ENCODE measurements around the gene ABLIM3. TPM values are rescaled to one million over a fixed set of nuclear protein-coding genes. Genes with fewer than 3 reads are reported as not detected.

Gene ABLIM3
- polyA plus RNA-seq, 1 experiment: 25.7 TPM

- Histone ChIP-seq H3K4me3 (ENCODE audit: low read depth, low read length) (no peak overlapping the region), H3K36me3 (ENCODE audit: control insufficient read depth, insufficient read depth, low read length) (no peaks in the 10 kb centered on the region; the same call in 1 of the 2 replicates), H3K27me3 (ENCODE audit: control insufficient read depth, insufficient read depth, low read length) (no peaks in the 10 kb centered on the region)
- no peak for DNase-seq (ENCODE audit: low read depth)
- no peak for TF ChIP-seq CTCF (IDR thresholded peaks at IDR 0.05; ENCODE audit: insufficient read depth, low read depth, low read length)
- POLR2A ChIA-PET: no interaction called here
- CTCF ChIA-PET: interaction anchor here (0.7 kb wide), 1 partner anchor 110 kb away, joined by 3 read pairs; the partner anchor contains the start of gene ABLIM3
These were observed 110.3 kb downstream of the ABLIM3 start for GRCh38 chr5:149251546-149251945.

DNA sequence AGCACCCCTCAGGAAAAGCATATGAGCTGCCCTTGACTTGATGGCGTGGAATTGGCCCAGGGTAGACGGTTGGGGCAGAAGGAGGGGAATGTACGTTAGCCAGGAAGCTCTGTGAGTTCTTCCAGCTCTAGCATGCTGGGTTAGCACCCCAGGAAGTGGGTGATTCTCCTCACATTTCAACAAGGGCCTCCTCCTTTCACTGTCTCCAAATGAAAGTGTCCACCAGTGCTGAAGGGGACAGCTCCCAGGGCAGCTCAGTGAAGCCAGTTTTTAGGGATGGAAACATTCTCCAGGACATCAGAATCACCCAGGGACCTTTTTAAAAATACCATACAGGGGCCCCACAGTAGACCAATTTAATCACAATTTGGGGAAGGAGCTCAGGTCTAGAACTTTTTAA is 113.2 kb downstream of the ABLIM3 start:
- ChIA-PET POLR2A (no interaction called here), CTCF (interaction anchor here (0.8 to 1.8 kb wide), 6 partner anchors 11 to 521 kb away, joined by 3 to 8 read pairs (median 3); partner anchors contain the start of gene ABLIM3)
- H3K27me3 ChIP-seq (ENCODE audit: control insufficient read depth, insufficient read depth, low read length): no peaks in the 10 kb centered on the region
- no peak overlapping the region for H3K4me3 ChIP-seq (ENCODE audit: low read depth, low read length)
- no peaks in the 10 kb centered on the region for H3K36me3 ChIP-seq (ENCODE audit: control insufficient read depth, insufficient read depth, low read length)
- no peak for TF ChIP-seq CTCF (IDR thresholded peaks at IDR 0.05; ENCODE audit: insufficient read depth, low read depth, low read length)
- DNase-seq (ENCODE audit: low read depth): no peak

DNA sequence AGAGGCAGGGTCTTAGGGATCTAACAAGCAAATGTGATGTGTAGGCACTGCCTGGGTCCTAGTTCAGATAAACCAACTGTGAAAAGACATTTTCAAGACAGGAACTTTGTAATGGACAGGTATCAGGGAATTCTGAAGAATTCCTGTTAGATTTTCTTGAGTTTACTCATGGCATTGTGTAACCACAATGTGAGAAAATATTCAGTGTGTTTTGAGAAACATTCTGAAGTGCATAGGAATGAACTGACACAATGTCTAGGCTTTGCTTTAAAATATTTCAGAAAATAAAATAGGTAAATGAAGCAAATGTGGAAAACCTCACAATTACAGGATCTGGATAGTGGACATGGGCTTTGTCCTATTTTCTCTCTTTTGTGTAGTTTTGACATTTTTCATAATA is 115.2 kb downstream of the ABLIM3 start:
- Histone ChIP-seq H3K27me3 (ENCODE audit: control insufficient read depth, insufficient read depth, low read length) (no peaks in the 10 kb centered on the region), H3K36me3 (ENCODE audit: control insufficient read depth, insufficient read depth, low read length) (no peaks in the 10 kb centered on the region), H3K4me3 (ENCODE audit: low read depth, low read length) (no peak overlapping the region)
- no peak for DNase-seq (ENCODE audit: low read depth)
- ChIA-PET POLR2A (no interaction called here), CTCF (interaction anchor here (0.8 kb wide), 1 partner anchor 131 kb away, joined by 3 read pairs; no protein-coding TSS in a partner anchor)
- no peak for TF ChIP-seq CTCF (IDR thresholded peaks at IDR 0.05; ENCODE audit: insufficient read depth, low read depth, low read length)

DNA sequence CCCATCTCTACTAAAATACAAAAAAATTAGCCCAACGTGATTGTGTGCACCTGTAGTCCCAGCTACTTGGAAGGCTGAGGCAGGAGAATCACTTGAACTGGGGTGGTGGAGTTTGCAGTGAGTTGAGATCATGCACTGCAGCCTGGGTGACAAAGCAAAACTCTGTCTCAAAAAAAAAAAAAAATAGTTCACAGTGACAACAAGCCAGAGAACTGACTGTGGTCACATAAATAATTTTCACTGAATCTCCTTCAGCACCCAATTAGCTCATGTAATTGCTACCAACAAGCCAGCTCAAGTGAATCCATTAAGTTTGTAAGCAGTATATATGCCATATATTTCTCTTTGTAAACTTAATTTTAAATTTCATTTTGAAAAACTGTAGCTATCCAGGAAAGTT is 115.8 kb downstream of the ABLIM3 start:
- no peak for TF ChIP-seq CTCF (IDR thresholded peaks at IDR 0.05; ENCODE audit: insufficient read depth, low read depth, low read length)
- POLR2A ChIA-PET: interaction anchor here (0.6 kb wide), 2 partner anchors 8 to 24 kb away, joined by 3 read pairs; no protein-coding TSS in a partner anchor
- Histone ChIP-seq H3K27me3 (ENCODE audit: control insufficient read depth, insufficient read depth, low read length) (no peaks in the 10 kb centered on the region), H3K4me3 (ENCODE audit: low read depth, low read length) (no peak overlapping the region), H3K36me3 (ENCODE audit: control insufficient read depth, insufficient read depth, low read length) (no peaks in the 10 kb centered on the region)
- DNase-seq (ENCODE audit: low read depth): no peak
- CTCF ChIA-PET: interaction anchor here (0.7 to 1.1 kb wide), 5 partner anchors 11 to 177 kb away, joined by 3 to 4 read pairs (median 3); no protein-coding TSS in a partner anchor

- Histone ChIP-seq H3K36me3 (ENCODE audit: control insufficient read depth, insufficient read depth, low read length) (no peaks in the 10 kb centered on the region), H3K27me3 (ENCODE audit: control insufficient read depth, insufficient read depth, low read length) (no peaks in the 10 kb centered on the region), H3K4me3 (ENCODE audit: low read depth, low read length) (no peak overlapping the region)
- no peak for DNase-seq (ENCODE audit: low read depth)
- POLR2A ChIA-PET: interaction anchor here (0.6 kb wide), 1 partner anchor 7 kb away, joined by 3 read pairs; no protein-coding TSS in a partner anchor
- TF ChIP-seq CTCF (IDR thresholded peaks at IDR 0.05; ENCODE audit: insufficient read depth, low read depth, low read length): no peak
- CTCF ChIA-PET: interaction anchor here (0.9 to 1.1 kb wide), 4 partner anchors 10 to 176 kb away, joined by 3 to 4 read pairs (median 3); no protein-coding TSS in a partner anchor
These were observed 116.8 kb downstream of the ABLIM3 start for GRCh38 chr5:149257889-149258705.
